RWPE1 (cell line): ENCODE results near the gene CDC40.

Experiments used
- CTCF ChIA-PET: fragments of 350-600 bp; sonication (Branson Sonifier 250); formaldehyde crosslinking; extraction: SDS; loops from one replicate; lab custom pipeline; 2021; lab: Yijun Ruan, JAX
- POLR2A ChIA-PET: fragments of 400-600 bp; formaldehyde crosslinking; extraction: SDS; loops from one replicate; lab custom pipeline; 2020; ENCODE audit warnings: antibody characterized with exemption; ENCODE audit not compliant: low non-redundant PET; lab: Yijun Ruan, JAX
- DNase-seq: peaks from one replicate; pipeline ENCODE4 v3.0.0; 2012; ENCODE audit warnings: low spot score
- H3K27ac ChIP-seq: fragments of 450-650 bp; 2 replicates; pipeline ENCODE4 v1.5.1; 2017
- TF ChIP-seq, protein P1 (sequence below): fragments of 450-650 bp; conservative IDR thresholded peaks from 2 replicates; pipeline ENCODE4 v1.5.1; 2017; ENCODE audit warnings: low read depth, mild to moderate bottlenecking

The CDC40 gene

DNA sequence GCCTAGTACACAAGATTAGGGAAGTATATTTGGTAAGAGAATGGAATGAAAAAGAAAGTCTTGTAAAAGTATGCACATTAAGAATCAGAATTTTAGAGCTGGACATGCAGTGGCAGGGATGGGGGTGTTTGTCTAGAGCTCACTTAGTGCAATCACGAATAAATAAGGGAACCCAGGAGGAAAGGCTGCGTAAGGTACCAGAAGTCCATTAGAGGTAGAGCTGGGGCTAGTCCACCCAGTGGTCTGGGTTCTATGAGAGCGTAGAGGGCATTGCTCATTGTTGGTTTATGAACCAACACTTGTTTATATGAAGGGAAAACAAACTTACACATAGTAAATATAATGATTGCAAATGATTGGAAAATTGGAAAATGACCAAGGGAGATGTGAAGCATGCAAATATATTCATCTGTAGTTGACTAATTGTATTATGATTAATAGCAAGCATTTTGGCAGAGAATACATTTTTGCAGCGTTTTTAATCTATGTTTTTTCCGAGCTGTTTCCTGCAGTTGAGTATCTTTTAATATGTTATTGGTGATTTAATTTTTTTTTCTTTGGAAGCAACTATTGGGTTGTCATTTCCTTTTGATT is 3.2 kb downstream of the CDC40 start:
- CTCF ChIA-PET = interaction anchor here (0.6 to 1.0 kb wide), 3 partner anchors 13 to 1943 kb away, joined by 3 to 4 read pairs (median 3); no protein-coding TSS in a partner anchor

DNA sequence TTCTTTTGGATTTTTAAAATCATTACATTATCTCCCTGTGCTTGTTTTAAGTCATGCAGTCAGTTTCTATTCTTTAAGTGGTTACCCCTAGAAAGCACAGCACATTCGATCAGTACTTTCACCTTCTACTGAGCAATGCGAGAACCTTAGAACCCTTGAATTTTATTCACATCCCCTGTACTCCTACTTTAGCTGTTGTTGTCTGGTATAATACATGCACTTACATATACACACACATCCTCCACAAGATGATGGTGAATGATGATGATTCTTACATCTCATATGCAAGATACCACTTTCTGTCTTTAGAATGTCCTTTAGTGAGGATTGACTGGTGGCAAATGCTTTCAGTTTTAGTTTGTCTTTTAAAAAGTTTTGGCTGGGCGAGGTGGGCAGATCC is 5.7 kb downstream of the CDC40 start:
- TF ChIP-seq, protein P1, sequence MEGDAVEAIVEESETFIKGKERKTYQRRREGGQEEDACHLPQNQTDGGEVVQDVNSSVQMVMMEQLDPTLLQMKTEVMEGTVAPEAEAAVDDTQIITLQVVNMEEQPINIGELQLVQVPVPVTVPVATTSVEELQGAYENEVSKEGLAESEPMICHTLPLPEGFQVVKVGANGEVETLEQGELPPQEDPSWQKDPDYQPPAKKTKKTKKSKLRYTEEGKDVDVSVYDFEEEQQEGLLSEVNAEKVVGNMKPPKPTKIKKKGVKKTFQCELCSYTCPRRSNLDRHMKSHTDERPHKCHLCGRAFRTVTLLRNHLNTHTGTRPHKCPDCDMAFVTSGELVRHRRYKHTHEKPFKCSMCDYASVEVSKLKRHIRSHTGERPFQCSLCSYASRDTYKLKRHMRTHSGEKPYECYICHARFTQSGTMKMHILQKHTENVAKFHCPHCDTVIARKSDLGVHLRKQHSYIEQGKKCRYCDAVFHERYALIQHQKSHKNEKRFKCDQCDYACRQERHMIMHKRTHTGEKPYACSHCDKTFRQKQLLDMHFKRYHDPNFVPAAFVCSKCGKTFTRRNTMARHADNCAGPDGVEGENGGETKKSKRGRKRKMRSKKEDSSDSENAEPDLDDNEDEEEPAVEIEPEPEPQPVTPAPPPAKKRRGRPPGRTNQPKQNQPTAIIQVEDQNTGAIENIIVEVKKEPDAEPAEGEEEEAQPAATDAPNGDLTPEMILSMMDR = no peak
- POLR2A ChIA-PET = no interaction called here
- DNase-seq = no peak
- CTCF ChIA-PET = no interaction called here
- no peak overlapping the region for H3K27ac ChIP-seq

More for the DNA sequence above, 3.2 kb downstream of the CDC40 start:
- no peak for DNase-seq
- TF ChIP-seq, protein P1 = no peak
- H3K27ac ChIP-seq = no peak overlapping the region
- POLR2A ChIA-PET = no interaction called here

DNA sequence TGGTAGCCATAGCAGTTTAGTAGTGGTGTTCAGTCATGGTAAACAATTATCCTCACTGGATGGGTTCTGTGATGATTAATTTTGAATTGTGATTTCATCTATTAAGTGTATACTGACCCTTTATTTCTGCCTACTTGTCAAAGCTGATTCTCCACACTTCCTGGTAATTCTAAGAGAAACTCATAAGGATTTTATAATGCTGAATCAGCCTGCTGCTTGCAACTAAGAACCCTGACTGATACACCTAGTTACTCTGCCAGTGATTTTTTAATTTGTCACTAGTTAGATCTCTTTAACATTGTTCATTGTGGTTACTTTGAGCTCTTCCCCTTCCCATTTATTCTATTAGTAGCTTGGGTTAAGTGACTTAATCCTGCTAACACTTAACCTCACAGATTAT is 8.6 kb downstream of the CDC40 start:
- TF ChIP-seq, protein P1 = no peak

DNA sequence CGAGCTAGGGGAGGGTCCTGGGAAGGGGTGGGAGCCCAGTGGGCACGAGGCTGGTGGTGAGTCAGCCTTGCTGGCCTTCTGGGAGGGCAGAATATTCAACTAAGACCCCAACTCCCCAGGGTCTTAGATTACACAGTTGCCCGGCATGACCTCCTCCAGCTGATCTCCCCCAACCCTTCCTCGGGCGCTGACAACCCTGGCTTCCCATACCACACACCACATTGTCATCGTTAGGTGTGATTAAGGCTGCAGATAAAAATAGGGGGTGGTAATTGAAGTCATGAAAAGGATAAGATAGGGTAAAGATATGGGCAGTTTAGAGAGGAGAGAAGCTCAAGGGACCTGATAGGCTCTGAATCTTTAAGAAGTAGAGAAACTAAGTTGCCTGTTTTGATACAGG is 10.5 kb downstream of the CDC40 start:
- POLR2A ChIA-PET = no interaction called here
- CTCF ChIA-PET = no interaction called here
- no peak overlapping the region for H3K27ac ChIP-seq
- TF ChIP-seq, protein P1 = no peak
- DNase-seq = no peak

More for the DNA sequence above, 8.6 kb downstream of the CDC40 start:
- no peak overlapping the region for H3K27ac ChIP-seq
- CTCF ChIA-PET = no interaction called here
- no peak for DNase-seq
- POLR2A ChIA-PET = no interaction called here

DNA sequence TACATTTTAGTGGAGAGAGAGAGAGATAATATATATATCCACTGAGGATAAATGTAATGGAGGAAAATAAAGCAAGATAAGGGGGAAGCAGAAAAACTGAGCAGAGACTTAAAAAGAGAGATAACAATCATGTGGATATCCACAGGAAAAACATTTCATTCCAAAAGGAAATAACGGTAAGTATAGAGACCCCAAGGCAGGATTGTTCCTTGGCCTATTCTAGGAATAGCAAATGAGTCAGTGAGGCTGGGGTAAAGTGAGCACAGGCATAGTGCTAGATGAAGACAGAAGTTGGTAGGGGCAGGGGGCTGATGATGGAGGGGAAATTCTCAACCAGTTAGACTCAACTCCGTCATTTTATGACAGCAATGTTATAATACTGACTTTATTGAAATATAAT is 11.2 kb downstream of the CDC40 start:
- DNase-seq = no peak
- CTCF ChIA-PET = no interaction called here
- no peak overlapping the region for H3K27ac ChIP-seq
- POLR2A ChIA-PET = no interaction called here
- TF ChIP-seq, protein P1 = no peak

- TF ChIP-seq, protein P1 = no peak
- CTCF ChIA-PET = interaction anchor here (0.6 to 1.0 kb wide), 3 partner anchors 13 to 417 kb away, joined by 3 to 5 read pairs (median 3); no protein-coding TSS in a partner anchor
- no peak overlapping the region for H3K27ac ChIP-seq
- POLR2A ChIA-PET = no interaction called here
- no peak for DNase-seq
Observed at GRCh38 chr6:110195639-110196038, 15.4 kb downstream of the CDC40 start.
